NOMO-1 treated with dmso at 0.1 percent for 144 hours (cell line): ENCODE measurements around the gene MARCHF11.

Source experiments
- DNase-seq: peaks from one replicate; lab custom pipeline; 2025; ENCODE audit not compliant: unreplicated experiment; lab: John Stamatoyannopoulos, UW

MARCHF11 gene

GRCh38 chr5:16057277-16057676 is 122.3 kb downstream of the MARCHF11 start:
- DNase-seq = no peak

- DNase-seq = no peak
Observed at GRCh38 chr5:16051246-16051755, 128.3 kb downstream of the MARCHF11 start.

- DNase-seq = no peak
Observed at GRCh38 chr5:16050414-16050813, 129.2 kb downstream of the MARCHF11 start.

GRCh38 chr5:16049761-16050160 is 129.8 kb downstream of the MARCHF11 start:
- no peak for DNase-seq

GRCh38 chr5:16048132-16048531 is 131.5 kb downstream of the MARCHF11 start:
- no peak for DNase-seq

GRCh38 chr5:16043349-16043965 is 136.1 kb downstream of the MARCHF11 start:
- no peak for DNase-seq

GRCh38 chr5:16037121-16037845 is 142.3 kb downstream of the MARCHF11 start:
- no peak for DNase-seq

GRCh38 chr5:16034319-16035001 is 145.1 kb downstream of the MARCHF11 start:
- DNase-seq = no peak

- no peak for DNase-seq
Observed at GRCh38 chr5:16033187-16033925, 146.2 kb downstream of the MARCHF11 start.

GRCh38 chr5:16028708-16029107 is 150.9 kb downstream of the MARCHF11 start:
- no peak for DNase-seq

GRCh38 chr5:16025681-16026080 is 153.9 kb downstream of the MARCHF11 start:
- DNase-seq = no peak

- DNase-seq = no peak
Observed at GRCh38 chr5:16018970-16019369, 160.6 kb downstream of the MARCHF11 start.

- no peak for DNase-seq
Observed at GRCh38 chr5:16017720-16018119, 161.9 kb downstream of the MARCHF11 start.
